H1 (cell line): ENCODE measurements around the gene TLE3. TPM values are rescaled to one million over a fixed set of nuclear protein-coding genes. Genes with fewer than 3 reads are reported as not detected.

Experiments
- TCF12 ChIP-seq: IDR thresholded peaks from 2 replicates; pipeline ENCODE4 v1.6.1; 2011; ENCODE audit warnings: low read depth, mild to moderate bottlenecking, low read length
- polyA plus RNA-seq, 7 experiments: library from polyadenylated mRNA; depleted of rRNA in 3 of 7; stranded (reverse) in 5 of 7; unstranded in 2 of 7; fragments of >200 nt in 5 of 7; fragments of 200-250 nt in 2 of 7; gene quantifications; 1 replicate in 5 of 7; 2 replicates in 1 of 7; 4 replicates in 1 of 7; pipeline versions ENCODE4 v1.2.1 to v1.2.3, GENCODE V29; 2011 to 2013; ENCODE audit warnings: missing spikeins in 2 of 7, mixed read lengths in 2 of 7
- total RNA-seq: library from RNA; stranded (reverse); fragmentation: NEBNext Ultra II Directional; extraction: Animal tissue kit (Norgen Biotek cat#: 25700); gene quantifications from 2 replicates; pipeline ENCODE4 v1.2.1, GENCODE V29; 2021

The TLE3 gene
- total and polyA plus RNA-seq, 2 of the 8 experiments (the other 6 are each of a cell fraction or from before 2014, with no cell fraction given) = 25.1 to 61.2 TPM

- TF ChIP-seq TCF12 = no peak
These were observed 12.3 kb upstream of the TLE3 start (continued) for GRCh38 chr15:70109978-70110377.
